OCI-M2 (cell line): Measurements from ENCODE around the gene XYLT2.
A peak's percentile ranks its signal among the peaks of the same experiment; 100 is the strongest.

Experiments used
- DNase-seq: peaks from one replicate; lab custom pipeline; 2025; ENCODE audit not compliant: unreplicated experiment; lab: John Stamatoyannopoulos, UW

The XYLT2 gene

GRCh38 chr17:50363217-50364060 is 17.5 kb downstream of the XYLT2 start:
- no peak for DNase-seq

- no peak for DNase-seq
These were observed 18.1 kb downstream of the XYLT2 start for GRCh38 chr17:50364061-50364458.

DNA sequence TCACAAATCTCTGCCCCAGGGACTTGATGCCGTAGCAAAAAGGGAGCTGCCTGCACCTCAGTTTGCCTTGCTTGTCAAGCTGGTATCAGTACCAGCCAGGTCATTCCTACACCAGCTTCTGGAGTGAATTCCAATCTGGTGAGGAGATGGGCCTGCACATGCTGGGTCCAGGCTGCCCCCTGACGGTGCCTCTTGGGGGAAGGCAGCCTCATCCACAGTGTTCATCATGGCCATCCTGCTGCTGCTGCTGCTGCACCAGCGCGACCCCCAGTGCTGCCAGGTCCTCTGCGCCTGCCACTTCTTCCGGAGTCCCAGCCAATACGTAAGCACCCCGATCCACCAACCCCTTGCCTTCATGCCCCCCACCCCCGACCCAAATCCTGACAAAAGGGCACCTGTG is 18.8 kb downstream of the XYLT2 start:
- no peak for DNase-seq

- no peak for DNase-seq
These were observed 19.2 kb downstream of the XYLT2 start for GRCh38 chr17:50365165-50365564.

DNA sequence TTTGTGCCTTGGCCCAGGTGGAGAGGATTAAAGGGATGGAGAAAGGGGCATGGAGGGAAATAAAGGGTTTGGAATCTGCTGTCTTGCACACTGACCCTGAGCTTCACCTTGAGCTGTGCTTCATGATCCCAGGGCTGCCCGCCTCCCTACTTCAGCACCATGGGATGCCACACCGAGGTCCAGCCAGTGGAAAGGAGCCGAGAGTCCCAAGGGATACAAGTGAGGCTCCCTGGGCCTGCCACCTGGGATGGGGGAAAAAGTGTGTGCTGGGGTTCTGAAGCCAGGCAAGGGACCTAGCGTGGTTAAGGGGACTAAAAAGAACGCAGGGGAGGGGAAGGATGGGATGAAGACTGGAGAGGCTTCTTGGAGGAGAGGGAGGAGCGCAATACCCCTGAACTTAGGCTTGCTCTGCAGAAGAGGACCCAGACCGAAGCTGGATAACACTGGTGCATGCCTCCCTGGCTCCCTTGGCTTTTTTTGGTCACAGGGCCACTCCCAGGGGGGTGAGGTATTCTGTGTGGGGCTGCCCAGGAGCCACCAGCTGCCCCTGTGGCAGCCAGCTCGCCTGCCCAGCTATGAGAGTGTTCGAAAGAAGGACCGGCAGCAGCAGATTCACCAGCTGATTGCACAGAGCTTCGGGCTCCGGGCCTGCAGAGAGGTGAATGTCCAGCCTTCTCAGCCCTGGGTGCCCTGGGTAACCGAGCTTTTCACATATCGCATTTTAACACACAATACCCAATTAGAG is 19.9 kb downstream of the XYLT2 start:
- no peak for DNase-seq

GRCh38 chr17:50367401-50367800 is 21.5 kb downstream of the XYLT2 start:
- no peak for DNase-seq

DNA sequence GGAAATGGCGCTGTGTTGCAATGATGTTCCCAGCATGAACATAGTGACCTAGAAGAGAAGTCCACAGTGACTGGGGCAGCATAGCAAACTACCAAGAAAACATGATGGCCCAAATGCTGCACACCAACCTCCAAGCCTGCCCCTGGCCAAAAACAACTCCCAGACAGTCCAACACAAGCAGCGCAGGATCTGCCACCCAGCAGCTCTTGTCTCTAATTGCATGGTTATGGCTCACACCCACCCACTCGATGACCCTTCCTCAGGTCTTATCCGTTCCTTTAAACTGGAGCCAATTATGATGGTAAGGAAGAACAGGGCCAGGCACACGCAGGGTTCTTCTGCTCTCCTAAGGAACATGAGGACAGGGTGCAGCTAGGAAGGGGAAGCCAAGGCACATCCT is 24.1 kb downstream of the XYLT2 start:
- no peak for DNase-seq

DNA sequence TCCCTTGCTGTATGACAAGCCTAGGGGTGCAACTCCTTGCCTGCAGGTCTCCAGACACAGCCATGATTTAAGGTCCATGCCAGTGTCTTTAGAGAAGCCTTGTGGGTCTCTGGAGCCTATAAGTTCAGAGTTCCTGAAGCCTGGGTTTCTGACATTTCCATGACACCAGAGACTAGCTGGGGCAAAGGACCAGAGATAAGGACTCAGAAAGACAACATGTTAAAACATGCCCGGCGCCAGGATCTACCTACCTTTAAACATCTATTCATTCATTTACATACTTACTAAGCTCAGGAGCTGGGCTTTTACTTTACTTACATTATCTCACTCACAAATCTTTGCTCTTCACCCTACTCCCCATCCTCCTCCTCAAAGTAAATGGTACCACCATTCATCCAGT is 25.6 kb downstream of the XYLT2 start:
- DNase-seq = no peak

DNA sequence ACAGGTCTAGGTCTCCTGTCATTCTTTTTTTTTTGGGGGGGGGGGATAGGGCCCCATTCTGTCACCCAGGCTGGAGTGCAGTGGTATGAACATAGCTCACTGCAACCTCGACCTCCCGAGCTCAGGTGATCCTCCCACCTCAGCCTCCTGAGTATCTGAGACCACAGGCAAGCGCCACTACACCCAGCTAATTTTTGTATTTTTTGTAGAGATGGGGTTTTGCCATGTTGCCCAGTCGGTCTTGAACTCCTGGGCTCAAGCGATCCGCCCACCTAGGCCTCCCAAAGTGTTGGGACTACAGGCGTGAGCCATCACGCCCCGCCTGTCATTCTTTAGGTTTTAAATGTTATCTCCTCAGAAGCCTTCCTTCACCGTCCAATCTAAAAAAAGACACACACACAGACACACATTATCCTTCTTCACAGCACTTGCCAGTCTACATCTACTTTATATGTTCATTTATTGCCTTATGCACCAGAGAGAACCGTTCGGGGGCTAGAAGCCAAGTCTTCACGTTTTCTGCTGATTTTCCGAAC is 26.4 kb downstream of the XYLT2 start:
- no peak for DNase-seq

DNA sequence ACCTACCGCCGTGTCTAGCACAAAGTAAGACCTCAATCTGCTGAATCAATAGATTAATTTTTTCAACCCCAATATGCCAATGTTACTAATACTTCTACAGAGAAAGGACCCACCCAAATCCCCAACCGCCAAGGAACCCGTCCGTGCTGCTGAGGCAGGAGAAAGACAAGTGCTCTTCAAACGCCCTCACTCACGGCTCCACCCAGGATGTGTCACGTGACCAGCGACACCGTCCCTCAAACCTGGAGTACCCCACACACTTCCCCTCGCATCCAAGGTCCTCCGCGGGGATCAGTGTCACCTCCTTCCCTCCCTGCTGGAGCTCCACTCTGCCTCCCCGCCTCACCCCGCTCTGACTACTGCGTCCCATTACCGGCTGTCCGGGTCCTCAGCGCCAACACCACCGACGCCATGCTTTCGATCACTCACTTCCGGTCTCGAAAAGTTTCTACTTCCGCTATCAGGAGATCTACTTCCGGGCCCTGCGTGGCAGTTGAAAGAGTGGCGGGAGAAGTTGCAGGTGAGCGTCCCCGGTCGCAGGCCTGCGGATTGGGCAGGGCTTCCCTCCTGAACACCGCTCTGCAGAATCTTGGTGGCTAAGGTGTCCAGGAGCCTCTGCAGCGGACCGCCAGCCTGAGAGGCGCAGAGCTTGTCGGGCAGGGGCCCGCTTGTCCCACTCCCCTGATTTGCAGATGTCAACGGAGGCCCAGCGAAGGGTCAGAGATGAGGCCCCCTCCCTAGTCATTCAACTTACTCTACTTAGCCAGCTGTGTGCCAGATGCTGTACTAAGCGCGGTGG is 27.0 kb downstream of the XYLT2 start, which contains the start of the genes EME1 and MRPL27:
EME1 (plus strand) TSS at position 472 of the 799 bp plus-strand sequence. CDS start 1,980 bp downstream, outside the sequence.
MRPL27 (minus strand) TSS at position 427 of the 799 bp plus-strand sequence; CDS start at position 413, 14 bp downstream.
- peak; percentile 37 for DNase-seq

DNA sequence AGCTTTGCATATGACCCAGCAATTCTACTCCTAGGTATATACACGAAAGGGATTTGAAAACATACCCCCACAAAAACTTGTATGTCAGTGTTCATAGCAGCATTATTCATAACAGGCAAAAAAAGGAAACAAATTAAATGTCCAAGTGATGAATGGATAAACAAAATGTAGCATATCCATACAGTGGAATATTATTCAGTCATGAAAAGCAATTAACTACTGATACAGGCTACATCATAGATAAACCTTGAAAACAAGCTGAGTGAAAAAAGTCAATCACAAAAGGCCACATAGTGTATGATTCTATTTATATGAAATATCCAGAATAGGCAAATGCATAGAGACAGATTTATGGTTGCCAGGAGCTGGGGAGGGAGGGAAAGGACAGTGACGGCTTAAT is 27.8 kb downstream of the XYLT2 start:
- no peak for DNase-seq

DNA sequence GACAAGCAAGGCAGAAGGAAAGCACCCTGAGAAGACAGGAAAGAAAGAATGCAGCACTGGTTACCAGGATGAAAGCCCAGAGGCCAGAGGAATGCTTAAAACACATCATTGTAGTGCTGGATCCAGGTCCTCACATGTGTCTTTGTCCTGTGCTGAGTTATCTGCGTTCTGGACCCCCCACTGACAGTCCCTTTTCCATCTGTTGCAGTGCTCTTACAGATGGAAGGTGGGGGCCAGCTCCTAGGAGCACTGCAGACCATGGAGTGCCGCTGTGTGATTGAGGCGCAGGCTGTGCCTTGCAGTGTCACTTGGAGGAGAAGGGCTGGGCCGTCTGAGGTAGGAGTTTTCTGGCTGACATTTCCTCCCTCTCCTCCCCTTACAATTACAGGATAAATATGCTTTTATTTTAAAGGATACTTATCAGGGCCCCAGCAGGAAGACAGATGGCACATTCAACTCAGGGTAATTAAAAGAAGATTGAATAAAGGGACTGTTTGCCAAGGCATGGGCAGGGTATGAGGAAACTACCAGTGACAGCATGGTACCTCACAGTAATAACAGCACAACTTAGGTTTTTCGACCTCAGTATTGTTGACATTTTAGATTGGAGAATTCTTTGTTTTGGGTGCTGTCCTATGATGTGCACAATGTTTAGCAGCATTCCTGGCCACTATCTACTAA is 30.1 kb downstream of the XYLT2 start:
- DNase-seq = no peak

GRCh38 chr17:50379351-50380132 is 33.6 kb downstream of the XYLT2 start:
- DNase-seq = no peak

- no peak for DNase-seq
These were observed 34.7 kb downstream of the XYLT2 start for GRCh38 chr17:50380369-50381259.

- DNase-seq = no peak
These were observed 35.4 kb downstream of the XYLT2 start for GRCh38 chr17:50381260-50381815.

DNA sequence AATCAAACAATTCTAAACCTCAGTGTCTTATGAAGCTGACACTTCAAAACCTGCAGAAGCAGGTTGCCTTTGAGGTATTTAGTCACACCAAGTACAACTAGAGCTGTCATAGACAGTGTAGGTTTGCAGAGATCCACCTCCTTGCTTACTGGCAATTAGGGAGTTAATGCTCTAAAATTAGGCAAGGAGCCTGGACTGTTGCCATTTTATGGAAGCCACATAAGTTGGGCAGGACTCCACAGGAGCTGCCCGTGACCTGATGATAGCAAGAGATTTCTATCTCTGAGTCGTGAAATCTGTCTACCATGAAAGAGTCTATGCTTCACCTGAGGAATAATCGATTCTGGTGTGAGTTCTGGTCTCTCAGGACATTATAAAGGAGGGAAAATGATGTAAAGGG is 36.0 kb downstream of the XYLT2 start:
- no peak for DNase-seq

DNA sequence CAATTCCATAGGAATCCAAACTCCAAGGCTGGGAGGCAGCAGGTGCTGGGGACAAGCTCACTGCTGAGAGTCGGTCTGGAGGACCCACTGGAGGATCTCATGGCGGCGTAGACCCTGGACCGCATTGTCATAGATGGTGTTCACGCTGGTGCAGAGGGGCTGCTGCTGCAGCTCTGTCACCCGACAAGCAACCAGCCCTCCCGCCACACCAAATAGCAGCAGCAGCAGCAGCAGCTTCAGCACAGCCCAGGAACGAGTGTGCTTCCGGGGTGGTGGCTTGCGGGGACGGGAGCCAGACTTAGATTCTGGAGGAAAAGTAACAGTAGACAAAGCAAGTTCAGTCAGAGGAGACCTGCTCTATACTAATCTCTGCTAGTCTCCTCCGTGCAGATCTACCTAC is 37.0 kb downstream of the XYLT2 start:
- DNase-seq = no peak

GRCh38 chr17:50386510-50386909 is 40.6 kb downstream of the XYLT2 start:
- DNase-seq = no peak
